HG02870 (cell line): ENCODE data around the gene SFI1.
"Not testable (repeated sequence)": the region's sequence is repeated elsewhere in the genome, so short reads cannot be mapped to it uniquely, and the experiment has no call there.

Experiments
- ATAC-seq: cut with Tn5 transposase; IDR thresholded peaks from one replicate; pipeline ENCODE4 v1.9.1; 2021; ENCODE audit warnings: mild to moderate bottlenecking, moderate library complexity; ENCODE audit not compliant: unreplicated experiment

SFI1 gene

GRCh38 chr22:31630331-31631329, 134.3 kb downstream of the SFI1 start:
- ATAC-seq: peak; percentile 47

GRCh38 chr22:31631436-31631835, 135.1 kb downstream of the SFI1 start:
- ATAC-seq: no peak

GRCh38 chr22:31635638-31636306, 139.4 kb downstream of the SFI1 start:
- no peak for ATAC-seq

GRCh38 chr22:31637447-31637890, 141.1 kb downstream of the SFI1 start:
- peak; percentile 44 for ATAC-seq

- ATAC-seq: peak; percentile 39
Measured at GRCh38 chr22:31637891-31638618, 141.7 kb downstream of the SFI1 start.

- no peak for ATAC-seq
Measured at GRCh38 chr22:31639436-31640039, 143.2 kb downstream of the SFI1 start.

GRCh38 chr22:31646186-31647019, 150.1 kb downstream of the SFI1 start:
- peak; percentile 55 for ATAC-seq

- ATAC-seq: no peak
Measured at GRCh38 chr22:31647066-31647465, 150.7 kb downstream of the SFI1 start.

- no peak for ATAC-seq
Measured at GRCh38 chr22:31647523-31648320, 151.4 kb downstream of the SFI1 start.

- no peak for ATAC-seq
Measured at GRCh38 chr22:31650391-31650790, 154.1 kb downstream of the SFI1 start.

GRCh38 chr22:31651664-31652063, 155.3 kb downstream of the SFI1 start:
- no peak for ATAC-seq

- ATAC-seq: no peak
Measured at GRCh38 chr22:31652088-31652487, 155.8 kb downstream of the SFI1 start.

GRCh38 chr22:31652911-31653684, 156.8 kb downstream of the SFI1 start:
- no peak for ATAC-seq

- no peak for ATAC-seq
Measured at GRCh38 chr22:31653944-31654343, 157.6 kb downstream of the SFI1 start.

- ATAC-seq: no peak
Measured at GRCh38 chr22:31654408-31654807, 158.1 kb downstream of the SFI1 start.

- ATAC-seq: no peak
Measured at GRCh38 chr22:31659246-31659645, 162.9 kb downstream of the SFI1 start.

GRCh38 chr22:31660860-31661341, 164.6 kb downstream of the SFI1 start:
- not testable (repeated sequence) for ATAC-seq
